Stimulated activated CD8-positive, alpha-beta memory T cell treated with anti-CD3 and anti-CD28 coated beads, Interleukin-4, amount 100 ng/mL, for 24 hours (primary cell): ENCODE results near the gene HIP1R.
A peak's percentile ranks its signal among the peaks of the same experiment; 100 is the strongest.

Source experiments
- DNase-seq: peaks from one replicate; pipeline ENCODE4 v3.0.0-alpha.2; 2020; ENCODE audit warnings: low read depth

HIP1R gene

DNA sequence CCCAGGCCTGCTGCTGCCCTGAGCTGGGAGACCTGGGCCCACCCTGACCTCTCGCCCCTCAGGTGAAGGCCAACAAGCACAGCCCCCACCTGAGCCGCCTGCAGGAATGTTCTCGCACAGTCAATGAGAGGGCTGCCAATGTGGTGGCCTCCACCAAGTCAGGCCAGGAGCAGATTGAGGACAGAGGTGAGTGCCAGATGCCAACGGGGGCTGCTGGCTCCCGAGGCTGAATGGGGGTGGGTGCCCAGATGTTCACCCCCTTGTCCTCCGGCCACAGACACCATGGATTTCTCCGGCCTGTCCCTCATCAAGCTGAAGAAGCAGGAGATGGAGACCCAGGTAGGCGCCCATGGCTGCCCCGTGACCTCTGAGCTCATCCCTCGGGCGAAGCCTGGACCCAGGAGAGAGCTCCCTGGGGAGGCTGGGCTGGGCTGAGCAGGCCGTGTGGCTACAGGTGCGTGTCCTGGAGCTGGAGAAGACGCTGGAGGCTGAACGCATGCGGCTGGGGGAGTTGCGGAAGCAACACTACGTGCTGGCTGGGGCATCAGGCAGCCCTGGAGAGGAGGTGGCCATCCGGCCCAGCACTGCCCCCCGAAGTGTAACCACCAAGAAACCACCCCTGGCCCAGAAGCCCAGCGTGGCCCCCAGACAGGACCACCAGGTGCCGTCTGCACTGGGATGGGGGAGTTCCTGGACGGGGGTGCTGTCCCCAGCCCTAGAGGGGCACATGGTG lies 25.8 kb downstream of the HIP1R start:
- no peak for DNase-seq

DNA sequence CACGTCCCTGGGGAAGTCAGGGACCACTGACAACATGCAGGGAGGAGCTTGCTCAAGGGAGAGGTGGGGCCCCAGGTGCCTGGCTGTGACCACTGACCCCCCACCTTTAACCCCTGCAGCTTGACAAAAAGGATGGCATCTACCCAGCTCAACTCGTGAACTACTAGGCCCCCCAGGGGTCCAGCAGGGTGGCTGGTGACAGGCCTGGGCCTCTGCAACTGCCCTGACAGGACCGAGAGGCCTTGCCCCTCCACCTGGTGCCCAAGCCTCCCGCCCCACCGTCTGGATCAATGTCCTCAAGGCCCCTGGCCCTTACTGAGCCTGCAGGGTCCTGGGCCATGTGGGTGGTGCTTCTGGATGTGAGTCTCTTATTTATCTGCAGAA lies 26.3 kb downstream of the HIP1R start:
- no peak for DNase-seq

GRCh38 chr12:122862110-122862634 lies 26.9 kb downstream of the HIP1R start:
- no peak for DNase-seq

- no peak for DNase-seq
Measured at GRCh38 chr12:122862872-122863701, 27.8 kb downstream of the HIP1R start.

- no peak for DNase-seq
Measured at GRCh38 chr12:122864894-122865253, 29.6 kb downstream of the HIP1R start.

DNA sequence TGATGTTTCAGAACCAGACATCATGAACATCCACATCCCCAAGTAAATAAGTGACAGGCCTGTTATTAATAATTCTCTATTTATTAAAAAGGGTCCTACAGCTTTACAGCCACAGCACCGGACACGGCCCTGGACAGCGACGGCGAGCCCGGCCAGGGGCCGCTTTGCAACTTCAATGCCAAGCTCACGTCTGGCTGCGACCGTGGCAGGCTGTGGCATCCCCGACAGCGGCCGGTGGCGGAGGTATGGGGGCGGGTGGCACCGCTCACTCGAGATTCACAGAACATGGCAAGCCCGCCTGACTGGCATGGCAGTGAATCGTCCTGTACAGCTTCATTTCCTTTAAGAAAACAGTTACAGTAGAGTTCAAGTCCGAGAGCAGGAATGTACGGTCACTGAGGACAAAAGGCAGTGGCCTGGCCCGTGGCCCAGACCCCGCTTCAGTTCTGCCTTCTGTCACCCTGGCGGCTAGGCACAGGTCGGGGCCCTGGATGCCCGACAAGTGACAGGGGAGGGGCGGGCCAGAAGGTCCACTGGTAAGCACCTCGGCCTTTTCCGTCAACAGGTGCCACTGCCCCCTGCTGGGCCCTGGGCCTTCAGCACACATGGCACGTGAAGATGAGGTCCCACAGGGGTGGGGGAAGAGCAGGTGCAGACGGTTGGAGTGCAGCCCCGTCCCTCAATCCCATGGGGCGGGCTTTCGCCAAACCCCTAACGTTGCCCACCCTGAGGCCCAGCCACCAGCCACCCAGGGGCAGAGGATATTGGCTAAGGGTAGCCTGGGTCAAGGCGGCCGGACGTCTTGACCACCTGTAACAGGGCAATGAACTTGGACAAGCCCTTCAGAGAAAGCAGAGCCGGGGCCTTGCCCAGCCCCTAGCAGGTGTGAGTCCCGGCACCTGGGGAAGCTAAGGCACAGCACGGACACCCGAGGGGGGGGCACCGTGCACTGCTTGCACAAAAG lies 30.3 kb downstream of the HIP1R start:
- no peak for DNase-seq

GRCh38 chr12:122866379-122866778 lies 31.1 kb downstream of the HIP1R start:
- no peak for DNase-seq

DNA sequence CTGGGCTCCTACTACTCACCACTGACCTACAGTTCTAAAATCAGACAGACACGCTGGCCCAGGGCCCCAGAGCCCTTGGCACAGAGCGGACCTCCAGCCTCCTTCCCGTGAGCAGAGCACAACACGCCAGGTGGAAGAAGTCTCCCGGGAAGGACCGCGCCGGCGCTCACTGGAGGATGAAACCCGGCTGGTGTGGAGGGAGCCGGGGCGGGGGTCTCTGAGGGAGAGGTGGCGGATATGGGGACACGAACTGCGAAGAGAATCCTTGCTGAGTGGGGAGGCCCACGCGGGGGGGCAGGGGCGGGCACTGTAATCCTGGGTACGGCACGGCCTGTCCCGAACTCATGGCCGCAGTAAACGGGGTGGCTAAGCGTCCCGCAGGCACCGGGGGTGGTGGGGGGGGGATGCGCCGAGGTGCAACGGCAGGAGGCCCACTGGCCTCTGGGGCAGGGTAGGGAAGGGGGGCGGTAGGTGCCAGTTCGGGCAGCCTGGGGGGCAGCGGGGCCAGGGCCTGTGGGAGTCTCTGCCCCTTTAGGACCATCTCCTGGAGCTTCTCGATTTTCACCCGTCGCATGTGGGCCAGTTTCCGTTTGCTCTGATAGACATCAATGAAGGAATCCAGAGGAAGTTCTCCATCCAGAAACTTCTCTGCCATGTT lies 31.8 kb downstream of the HIP1R start:
- no peak for DNase-seq

- DNase-seq, result no peak
Measured at GRCh38 chr12:122867691-122868461, 32.6 kb downstream of the HIP1R start.

GRCh38 chr12:122868471-122869177 lies 33.4 kb downstream of the HIP1R start:
- no peak for DNase-seq

DNA sequence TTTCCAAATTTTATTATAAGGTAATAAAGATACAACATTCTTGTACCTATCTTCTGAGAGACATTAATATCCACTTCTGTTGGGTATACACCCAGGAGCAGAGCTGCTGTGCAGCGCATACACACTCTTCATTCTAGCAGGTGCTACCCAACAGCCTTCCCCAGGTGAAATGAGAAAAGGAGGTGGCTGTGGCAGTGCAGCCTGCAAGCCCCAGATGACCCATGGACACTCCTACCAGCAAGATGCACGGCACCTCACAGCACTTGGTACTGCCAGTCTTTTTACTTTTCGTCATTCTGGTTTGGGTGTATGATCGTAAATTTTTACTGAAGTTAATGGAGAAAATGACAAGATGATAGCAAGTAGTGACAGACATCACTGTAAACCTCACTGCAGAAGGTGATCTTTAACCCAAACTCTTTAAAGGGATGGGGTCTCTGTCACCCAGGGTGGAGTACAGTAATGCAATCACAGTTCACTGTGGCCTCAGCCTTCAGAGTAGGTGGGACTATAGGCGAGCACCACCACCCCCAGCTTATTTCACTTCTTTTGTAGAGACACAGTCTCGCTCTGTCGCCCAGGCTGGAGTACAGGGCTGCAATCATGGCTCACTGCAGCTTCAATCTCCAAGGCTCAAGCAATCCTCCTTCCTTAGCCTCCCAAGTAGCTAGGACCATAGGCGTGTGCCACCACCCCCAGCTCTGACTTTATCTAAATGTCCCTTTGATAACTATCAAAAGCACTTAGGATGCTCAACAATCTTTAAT lies 34.1 kb downstream of the HIP1R start:
- no peak for DNase-seq

GRCh38 chr12:122870163-122870842 lies 35.0 kb downstream of the HIP1R start:
- no peak for DNase-seq

GRCh38 chr12:122870867-122871664 lies 35.8 kb downstream of the HIP1R start:
- no peak for DNase-seq

- peak; percentile 56 for DNase-seq
Measured at GRCh38 chr12:122871851-122872780, 36.9 kb downstream of the HIP1R start.

DNA sequence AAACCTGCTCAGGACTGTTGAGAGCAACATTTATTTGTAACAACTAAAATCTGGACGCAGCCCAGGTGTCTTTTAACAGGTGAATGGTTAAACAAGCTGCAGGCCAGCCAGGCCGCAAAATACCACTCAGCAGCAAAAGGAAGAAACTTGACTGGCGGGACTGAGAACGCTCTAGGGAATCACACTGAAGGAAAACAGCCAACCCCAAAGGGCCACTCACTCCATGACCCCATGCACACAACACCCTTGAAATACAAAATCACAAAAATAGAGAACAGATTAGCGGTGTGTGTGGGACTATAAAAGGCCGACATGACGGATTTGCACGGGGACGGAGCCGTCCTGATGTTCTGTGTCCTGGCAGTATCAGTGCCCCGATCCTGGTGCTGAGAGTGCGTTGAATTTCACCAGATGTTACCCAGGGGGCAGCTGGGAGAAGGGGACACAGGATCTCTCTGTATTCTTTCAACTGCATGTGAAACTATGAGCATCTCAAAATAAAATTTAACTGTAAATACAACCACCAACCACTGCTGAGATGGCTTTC lies 37.6 kb downstream of the HIP1R start:
- no peak for DNase-seq

GRCh38 chr12:122873540-122873939 lies 38.3 kb downstream of the HIP1R start:
- DNase-seq, result no peak

DNA sequence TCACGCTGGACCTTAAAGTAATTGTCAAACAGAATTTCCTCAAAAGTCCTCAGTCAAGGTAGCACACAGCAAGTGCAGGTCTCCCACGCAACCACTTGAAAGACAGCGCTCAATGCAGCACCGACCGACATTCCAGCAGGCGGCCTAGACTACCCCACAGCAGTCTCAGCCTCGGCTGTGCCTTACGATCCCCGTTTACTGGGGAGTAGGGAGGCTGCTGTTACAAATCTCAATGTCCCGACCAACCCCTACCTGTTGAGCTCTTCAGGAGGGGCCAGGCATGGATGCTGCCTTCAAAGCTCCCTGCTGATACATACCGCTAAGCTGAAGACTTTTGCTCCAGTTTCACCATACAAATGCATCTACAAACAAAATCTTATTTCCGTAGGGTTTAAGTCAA lies 38.8 kb downstream of the HIP1R start:
- no peak for DNase-seq
